OCI-LY7 (cell line): Measurements from ENCODE around the gene FAM186B. TPM values are rescaled to one million over a fixed set of nuclear protein-coding genes. Genes with fewer than 3 reads are reported as not detected.

ENCODE experiments used
- BruUV-seq: library from RNA; stranded (reverse); fragments of 400-500 nt; replicated peaks from 2 replicates; lab custom pipeline; 2021; lab: Mats Ljungman, UMichigan
- CTCF ChIA-PET: fragments of 300-600 bp; sonication (Branson Sonifier 250); formaldehyde crosslinking; loops from one replicate; lab custom pipeline; 2022; ENCODE audit warnings: antibody characterized with exemption; ENCODE audit not compliant: unreplicated experiment; lab: Charles Lee
- POLR2A ChIA-PET: fragments of 300-600 bp; sonication (Branson Sonifier 250); formaldehyde crosslinking; loops from one replicate; lab custom pipeline; 2022; ENCODE audit warnings: antibody characterized with exemption; lab: Charles Lee
- DNase-seq: peaks from one replicate; pipeline ENCODE4 v3.0.0-alpha.2; 2015; ENCODE audit warnings: low spot score
- H2AFZ ChIP-seq: fragments of 200-600 bp; sonication (generic), shearing (Covaris generic); 2 replicates; pipeline ENCODE4 v1.6.1; 2014; ENCODE audit warnings: mild to moderate bottlenecking, antibody characterized with exemption, low read length, moderate library complexity
- H3K27ac ChIP-seq: fragments of 200-600 bp; sonication (generic); 2 replicates; pipeline ENCODE4 v1.5.1; 2014; ENCODE audit warnings: mixed run types, low read depth, mild to moderate bottlenecking, moderate library complexity, low read length, inconsistent platforms; ENCODE audit not compliant: poor library complexity, severe bottlenecking
- H3K36me3 ChIP-seq: fragments of 200-600 bp; sonication (generic); 2 replicates; pipeline ENCODE4 v1.6.1; 2014; ENCODE audit warnings: mild to moderate bottlenecking, antibody characterized with exemption, low read length, moderate library complexity, mixed read lengths; ENCODE audit not compliant: insufficient read depth
- H3K4me1 ChIP-seq: fragments of 200-600 bp; sonication (generic); 2 replicates; pipeline ENCODE4 v1.5.1; 2014; ENCODE audit warnings: mild to moderate bottlenecking, low read length; ENCODE audit not compliant: insufficient read depth, poor library complexity, severe bottlenecking
- H3K4me2 ChIP-seq: fragments of 200-600 bp; sonication (generic); 2 replicates; pipeline ENCODE4 v1.6.1; 2014; ENCODE audit warnings: mild to moderate bottlenecking, low read length
- H3K4me3 ChIP-seq: fragments of 200-600 bp; sonication (generic); 2 replicates; pipeline ENCODE4 v1.5.1; 2014; ENCODE audit warnings: mild to moderate bottlenecking, low read depth, low read length; ENCODE audit not compliant: poor library complexity, severe bottlenecking
- H3K79me2 ChIP-seq: fragments of 200-600 bp; sonication (generic); 2 replicates; pipeline ENCODE4 v1.6.1; 2016; ENCODE audit warnings: low read depth, mild to moderate bottlenecking, low read length, moderate library complexity, mixed read lengths; ENCODE audit not compliant: insufficient read depth
- H3K9me2 ChIP-seq: fragments of 200-600 bp; sonication (generic); 2 replicates; pipeline ENCODE4 v1.6.1; 2016; ENCODE audit warnings: mild to moderate bottlenecking, low read length, mixed read lengths; ENCODE audit not compliant: insufficient read depth
- H3K9me3 ChIP-seq: fragments of 200-600 bp; sonication (generic); 2 replicates; pipeline ENCODE4 v1.6.1; 2014; ENCODE audit warnings: mild to moderate bottlenecking, mixed run types, low read length, mixed read lengths
- H4K20me1 ChIP-seq: fragments of 200-600 bp; sonication (generic); 2 replicates; pipeline ENCODE4 v1.6.1; 2014; ENCODE audit warnings: mild to moderate bottlenecking, antibody characterized with exemption, low read length, moderate library complexity, mixed read lengths; ENCODE audit not compliant: insufficient read depth
- EZH2phosphoT487 ChIP-seq: fragments of 200-600 bp; sonication (generic); IDR thresholded peaks from 2 replicates; pipeline ENCODE4 v1.6.1; 2018; ENCODE audit warnings: low read depth, borderline replicate concordance, mild to moderate bottlenecking, mixed run types, antibody characterized with exemption, low read length, moderate library complexity, mixed read lengths
- intact Hi-C: fragments of 100-400 bp; cut with micrococcal nuclease; formaldehyde crosslinking; loops from one replicate; pipeline ENCODE4 v1.10.0; 2022; ENCODE audit not compliant: unreplicated experiment
- total RNA-seq, 2 experiments: library from RNA; depleted of rRNA in 1 of 2; stranded (reverse); fragments of >200 nt in 1 of 2; shearing (Covaris generic) in 1 of 2; gene quantifications; 2 replicates each; pipeline ENCODE4 v1.2.3, GENCODE V29; 2014 to 2022
- TF ChIP-seq, protein P1 (sequence below): fragments of 200-600 bp; sonication (generic); conservative IDR thresholded peaks from 2 replicates; pipeline ENCODE4 v1.5.1; 2014; ENCODE audit warnings: mild to moderate bottlenecking, antibody characterized with exemption, low read length, moderate library complexity, mixed read lengths

Gene FAM186B
- total RNA-seq, 2 experiments from 2014 or later, result 0.60 to 2.8 TPM

DNA sequence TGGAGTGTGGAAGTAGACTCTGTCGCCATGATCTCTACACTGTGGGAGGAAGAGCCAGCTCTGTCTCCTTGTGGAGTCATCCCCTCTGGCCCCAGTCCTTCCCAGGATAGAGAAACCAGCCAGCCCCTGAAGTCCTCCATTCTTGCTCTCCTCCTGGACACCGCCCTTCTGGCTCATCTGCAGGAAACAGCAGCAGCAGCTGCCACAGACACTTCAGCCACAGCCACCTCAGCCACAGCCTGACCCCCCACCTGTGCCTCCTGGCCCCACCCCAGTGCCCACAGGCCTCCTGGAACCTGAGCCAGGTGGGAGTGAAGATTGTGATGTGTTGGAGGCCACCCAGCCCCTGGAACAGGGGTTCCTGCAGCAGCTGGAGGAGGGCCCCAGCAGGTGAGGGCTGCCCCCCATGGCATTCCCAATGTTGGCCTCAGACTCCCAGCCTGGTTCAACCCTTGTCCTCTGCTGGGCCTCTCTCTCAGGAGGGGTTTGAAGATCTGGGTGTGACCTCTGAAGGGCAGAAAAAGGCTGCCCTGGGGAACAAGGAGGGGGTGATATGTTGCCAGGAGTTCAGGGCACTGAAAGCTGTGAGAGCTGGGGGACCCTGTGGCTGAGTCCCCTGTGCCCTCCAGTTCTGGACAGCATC, 28.4 kb upstream of the FAM186B start:
- H3K4me2 ChIP-seq, result no peak overlapping the region
- intact Hi-C loops, result no loop called here
- H4K20me1 ChIP-seq, result no peaks in the 10 kb centered on the region
- no peaks in the 10 kb centered on the region for H3K9me3 ChIP-seq
- H3K9me2 ChIP-seq, result no peaks in the 10 kb centered on the region
- peaks cover 6% of the 10 kb centered on the region for H3K4me1 ChIP-seq
- DNase-seq, result no peak
- TF ChIP-seq, protein P1, sequence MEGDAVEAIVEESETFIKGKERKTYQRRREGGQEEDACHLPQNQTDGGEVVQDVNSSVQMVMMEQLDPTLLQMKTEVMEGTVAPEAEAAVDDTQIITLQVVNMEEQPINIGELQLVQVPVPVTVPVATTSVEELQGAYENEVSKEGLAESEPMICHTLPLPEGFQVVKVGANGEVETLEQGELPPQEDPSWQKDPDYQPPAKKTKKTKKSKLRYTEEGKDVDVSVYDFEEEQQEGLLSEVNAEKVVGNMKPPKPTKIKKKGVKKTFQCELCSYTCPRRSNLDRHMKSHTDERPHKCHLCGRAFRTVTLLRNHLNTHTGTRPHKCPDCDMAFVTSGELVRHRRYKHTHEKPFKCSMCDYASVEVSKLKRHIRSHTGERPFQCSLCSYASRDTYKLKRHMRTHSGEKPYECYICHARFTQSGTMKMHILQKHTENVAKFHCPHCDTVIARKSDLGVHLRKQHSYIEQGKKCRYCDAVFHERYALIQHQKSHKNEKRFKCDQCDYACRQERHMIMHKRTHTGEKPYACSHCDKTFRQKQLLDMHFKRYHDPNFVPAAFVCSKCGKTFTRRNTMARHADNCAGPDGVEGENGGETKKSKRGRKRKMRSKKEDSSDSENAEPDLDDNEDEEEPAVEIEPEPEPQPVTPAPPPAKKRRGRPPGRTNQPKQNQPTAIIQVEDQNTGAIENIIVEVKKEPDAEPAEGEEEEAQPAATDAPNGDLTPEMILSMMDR, result no peak
- no peak for TF ChIP-seq EZH2phosphoT487
- no peak overlapping the region for H3K4me3 ChIP-seq
- no peak overlapping the region for H3K27ac ChIP-seq
- H3K79me2 ChIP-seq, result no peaks in the 10 kb centered on the region
- H2AFZ ChIP-seq, result no peak overlapping the region
- no TSS peak for BruUV-seq
- POLR2A ChIA-PET, result interaction anchor here (1.2 kb wide), 1 partner anchor 60 kb away, joined by 3 read pairs; no protein-coding TSS in a partner anchor
- CTCF ChIA-PET, result no interaction called here
- H3K36me3 ChIP-seq, result no peaks in the 10 kb centered on the region

DNA sequence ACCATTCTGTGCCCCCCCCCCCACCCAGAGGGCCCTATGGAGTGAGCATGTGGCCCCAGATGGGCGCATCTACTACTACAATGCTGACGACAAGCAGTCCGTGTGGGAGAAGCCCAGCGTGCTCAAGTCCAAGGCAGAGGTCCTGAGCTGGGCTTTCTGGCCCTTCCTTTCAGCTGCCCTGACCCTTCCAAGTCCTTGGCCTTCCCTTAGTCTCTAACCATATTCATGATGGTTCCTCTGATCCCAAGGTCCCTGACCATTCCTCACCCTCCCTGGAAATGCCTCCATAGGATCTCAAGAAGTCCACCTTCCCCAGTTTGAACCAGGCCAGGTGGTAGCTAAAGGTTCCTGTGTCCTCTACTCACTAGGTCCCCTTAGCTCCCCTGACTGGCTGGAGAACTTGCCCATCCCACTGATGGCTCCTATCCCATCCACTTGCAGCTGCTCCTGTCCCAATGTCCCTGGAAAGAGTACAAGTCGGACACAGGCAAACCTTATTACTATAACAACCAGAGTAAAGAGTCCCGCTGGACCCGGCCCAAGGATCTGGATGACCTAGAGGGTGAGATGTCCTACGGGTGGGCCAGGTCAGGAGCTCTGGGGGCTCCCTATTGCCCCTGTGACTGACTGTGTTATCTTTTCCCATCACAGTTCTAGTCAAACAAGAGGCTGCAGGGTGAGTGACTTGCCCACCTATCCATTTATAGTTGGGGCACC, 27.7 kb upstream of the FAM186B start:
- Histone ChIP-seq H2AFZ (no peak overlapping the region), H3K27ac (no peak overlapping the region), H3K36me3 (no peaks in the 10 kb centered on the region), H4K20me1 (no peaks in the 10 kb centered on the region), H3K4me3 (no peak overlapping the region), H3K79me2 (no peaks in the 10 kb centered on the region), H3K4me2 (no peak overlapping the region), H3K9me3 (no peaks in the 10 kb centered on the region), H3K4me1 (peaks cover 6% of the 10 kb centered on the region), H3K9me2 (no peaks in the 10 kb centered on the region)
- intact Hi-C loops, result no loop called here
- no peak for TF ChIP-seq EZH2phosphoT487
- TF ChIP-seq, protein P1, result no peak
- ChIA-PET POLR2A (interaction anchor here (0.6 to 1.2 kb wide), 4 partner anchors 61 to 195 kb away, joined by 3 to 5 read pairs (median 4); partner anchors contain the start of gene NCKAP5L), CTCF (no interaction called here)
- DNase-seq, result no peak
- no TSS peak for BruUV-seq

DNA sequence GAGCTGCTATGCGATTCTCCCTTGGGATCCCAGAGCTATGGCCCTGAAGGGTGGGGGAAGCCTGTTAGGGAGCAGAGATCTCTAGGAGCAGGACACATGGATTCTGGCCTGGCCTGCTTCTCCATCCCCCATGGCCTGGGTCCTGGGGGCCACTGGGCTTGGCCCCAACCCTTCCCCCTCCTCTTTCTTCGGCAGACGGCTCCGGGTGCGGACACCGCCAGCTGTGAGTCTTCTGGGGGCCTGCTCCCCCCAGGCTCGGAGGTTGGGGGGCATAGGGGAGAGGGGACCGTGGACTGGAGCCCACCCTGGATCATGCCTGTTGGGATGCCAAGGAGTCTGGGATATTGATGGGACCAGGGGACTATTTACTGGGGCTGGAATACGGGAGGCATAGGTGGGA, 27.0 kb upstream of the FAM186B start:
- H3K9me3 ChIP-seq, result no peaks in the 10 kb centered on the region
- no peaks in the 10 kb centered on the region for H4K20me1 ChIP-seq
- intact Hi-C loops, result no loop called here
- H3K4me3 ChIP-seq, result no peak overlapping the region
- ChIA-PET POLR2A (interaction anchor here (0.6 to 0.7 kb wide), 3 partner anchors 84 to 196 kb away, joined by 3 to 5 read pairs (median 5); partner anchors contain the start of gene NCKAP5L), CTCF (no interaction called here)
- no peaks in the 10 kb centered on the region for H3K9me2 ChIP-seq
- no peak for DNase-seq
- H3K36me3 ChIP-seq, result no peaks in the 10 kb centered on the region
- H3K79me2 ChIP-seq, result no peaks in the 10 kb centered on the region
- no peak overlapping the region for H3K4me2 ChIP-seq
- TF ChIP-seq, protein P1, result no peak
- TF ChIP-seq EZH2phosphoT487, result no peak
- H2AFZ ChIP-seq, result no peak overlapping the region
- H3K4me1 ChIP-seq, result peaks cover 5% of the 10 kb centered on the region
- H3K27ac ChIP-seq, result no peak overlapping the region
- BruUV-seq, result no TSS peak
